Psoas muscle (tissue), 8 donors: Measurements from ENCODE around the gene RPS6KA2. TPM values are rescaled to one million over a fixed set of nuclear protein-coding genes. Genes with fewer than 3 reads are reported as not detected.

Experiments used
- ATAC-seq, 4 donors: fragments of 200-7000 bp; cut with Tn5 transposase; one replicate each; pipeline ENCODE4 v1.9.1; 2020; ENCODE audit warnings: moderate library complexity in 3 of 4, mild to moderate bottlenecking in 2 of 4
- DNase-seq, 2 donors: peaks; one replicate each; pipeline ENCODE4 v3.0.0-alpha.2; 2020
- H3K27ac ChIP-seq: fragments of 200-600 bp; one replicate; pipeline ENCODE4 v1.8.0; 2022
- H3K27me3 ChIP-seq, 3 donors: fragments of 200-600 bp in 1 of 3; one replicate each; pipeline versions ENCODE4 v1.6.1 to v1.8.0; 2013 to 2022; ENCODE audit warnings: low read length in 2 of 3, mild to moderate bottlenecking in 2 of 3, moderate library complexity in 1 of 3; ENCODE audit not compliant: insufficient read depth in 3 of 3
- H3K36me3 ChIP-seq, 2 donors: fragments of 200-600 bp in 1 of 2; one replicate each; pipeline versions ENCODE4 v1.6.1 to v1.8.0; 2013 to 2022; ENCODE audit warnings: low read depth in 1 of 2, mild to moderate bottlenecking in 1 of 2, moderate library complexity in 1 of 2; ENCODE audit not compliant: insufficient read depth in 1 of 2
- H3K4me1 ChIP-seq: fragments of 200-600 bp; one replicate; pipeline ENCODE4 v1.8.0; 2022
- H3K4me3 ChIP-seq: fragments of 200-600 bp; one replicate; pipeline ENCODE4 v1.8.0; 2022; ENCODE audit warnings: mild to moderate bottlenecking
- H3K9me3 ChIP-seq: fragments of 200-600 bp; one replicate; pipeline ENCODE4 v1.8.0; 2022
- CTCF ChIP-seq: fragments of 200-600 bp; IDR thresholded peaks from one replicate; pipeline ENCODE4 v1.8.0; 2022; ENCODE audit warnings: antibody characterized with exemption
- WGBS, 3 donors: extraction: QIAGEN DNeasy Blood & Tissue Kit; methylation state at CpG; one replicate each; pipeline versions ENCODE4 v1.1.6 to v1.1.7; 2013; 5-methylcytosine and 5-hydroxymethylcytosine counted together
- intact Hi-C, 2 donors: fragments of 100-400 bp; cut with DNase I; formaldehyde crosslinking; loops; one replicate each; pipeline versions ENCODE4 v1.11.0 to v1.14.2; 2022
- polyA plus RNA-seq, 3 donors: library from polyadenylated mRNA; stranded (reverse); fragments of 200-250 nt; gene quantifications; one replicate each; pipeline ENCODE4 v1.2.3, GENCODE V29; 2013
- total RNA-seq, 4 donors: library from RNA; stranded (reverse); fragmentation: NEBNext Ultra II Directional in 2 of 4; extraction: Animal tissue kit (Norgen Biotek cat#: 25700) in 2 of 4; gene quantifications; one replicate each; pipeline versions ENCODE4 v1.2.1 to v1.2.4, GENCODE V29; 2021 to 2023
- donor health status: healthy with polysubstance abuse.
- donor health status: DM: no; HTN: no; CAD: no; lungs with moderate emphysema.
- donor health status: Bipolar disorder and iron deficiency.
- donor health status: healthy.
- donor health status: DM: yes; HTN: yes; CAD: no.
- donor health status: DM: no; HTN: no; CAD: no.
- donor health status: DM: no; HTN: no; CAD: no.
- donor health status: DM: yes; HTN: yes; CAD: no.

The RPS6KA2 gene
- total and polyA plus RNA-seq, 7 donors = 7.8 to 40.4 (median 20.0) TPM

GRCh38 chr6:166626177-166627032 is 646 bp downstream of the RPS6KA2 start:
- ATAC-seq = no peak
- Histone ChIP-seq H3K9me3 (no peaks in the 10 kb centered on the region), H3K4me3 (peak overlapping the region; percentile 80), H3K36me3 (no peaks in the 10 kb centered on the region), H3K4me1 (peaks cover 52% of the 10 kb centered on the region), H3K27me3 (no peaks in the 10 kb centered on the region), H3K27ac (peak overlapping the region; percentile 58)
- peak in 1 of 2 donors; percentile 70 for DNase-seq
- intact Hi-C loops = loop anchor here (5.0 kb wide), 2 partner anchors 64 to 69 kb away; no protein-coding TSS in a partner anchor
- TF ChIP-seq CTCF = no peak
- 2 to 3% (median 2%) methylated on average over 62 to 66 of the region's 66 CpGs for WGBS, 3 donors

- Histone ChIP-seq H3K4me3 (peak overlapping the region; percentile 80), H3K27ac (peak overlapping the region; percentile 58), H3K4me1 (peaks cover 55% of the 10 kb centered on the region), H3K36me3 (no peaks in the 10 kb centered on the region), H3K9me3 (no peaks in the 10 kb centered on the region), H3K27me3 (no peaks in the 10 kb centered on the region)
- 58 to 59% (median 59%) methylated on average over 5 of the region's 5 CpGs for WGBS, 3 donors
- intact Hi-C loops = loop anchor here (5.0 kb wide), 2 partner anchors 63 to 68 kb away; no protein-coding TSS in a partner anchor
- ATAC-seq (no peak), DNase-seq (no peak)
- no peak for TF ChIP-seq CTCF
Observed at GRCh38 chr6:166625356-166625755, 1.7 kb downstream of the RPS6KA2 start.

- ATAC-seq (peak in 1 of 4 donors; percentile 14), DNase-seq (no peak)
- intact Hi-C loops = no loop called here
- Histone ChIP-seq H3K4me1 (peaks cover 60% of the 10 kb centered on the region), H3K4me3 (no peak overlapping the region), H3K27ac (no peak overlapping the region), H3K9me3 (no peaks in the 10 kb centered on the region), H3K36me3 (no peaks in the 10 kb centered on the region), H3K27me3 (no peaks in the 10 kb centered on the region)
- whole genome bisulfite sequencing, 3 donors = 67 to 73% (median 70%) methylated on average over 4 of the region's 4 CpGs
- TF ChIP-seq CTCF = no peak
Observed at GRCh38 chr6:166624275-166624674, 2.8 kb downstream of the RPS6KA2 start.

- Histone ChIP-seq H3K36me3 (peaks cover 0 to 6% of the 10 kb centered on the region in 2 donors), H3K27me3 (no peaks in the 10 kb centered on the region), H3K27ac (peak overlapping the region; percentile 42), H3K9me3 (no peaks in the 10 kb centered on the region), H3K4me3 (no peak overlapping the region), H3K4me1 (peaks cover 55% of the 10 kb centered on the region)
- whole genome bisulfite sequencing, 3 donors = 61 to 72% (median 65%) methylated on average over 5 of the region's 5 CpGs
- peak in 1 of 4 donors; percentile 41 for ATAC-seq
- no peak for TF ChIP-seq CTCF
- intact Hi-C loops = no loop called here
- DNase-seq = no peak
Observed at GRCh38 chr6:166623318-166623717, 3.7 kb downstream of the RPS6KA2 start.
